Stimulated activated CD8-positive, alpha-beta memory T cell treated with anti-CD3 and anti-CD28 coated beads, Interleukin-15, amount 100 ng/mL, for 4 hours (primary cell): ENCODE results near the gene FKBP1A.
"Not testable (repeated sequence)": the region's sequence is repeated elsewhere in the genome, so short reads cannot be mapped to it uniquely, and the experiment has no call there.

ENCODE experiments used
- DNase-seq, 2 donors: peaks; one replicate each; pipeline ENCODE4 v3.0.0-alpha.2; 2020; ENCODE audit warnings: low read depth in 2 of 2

Gene FKBP1A

GRCh38 chr20:1417273-1417672 lies 24.4 kb upstream of the FKBP1A start:
- DNase-seq: no peak

DNA sequence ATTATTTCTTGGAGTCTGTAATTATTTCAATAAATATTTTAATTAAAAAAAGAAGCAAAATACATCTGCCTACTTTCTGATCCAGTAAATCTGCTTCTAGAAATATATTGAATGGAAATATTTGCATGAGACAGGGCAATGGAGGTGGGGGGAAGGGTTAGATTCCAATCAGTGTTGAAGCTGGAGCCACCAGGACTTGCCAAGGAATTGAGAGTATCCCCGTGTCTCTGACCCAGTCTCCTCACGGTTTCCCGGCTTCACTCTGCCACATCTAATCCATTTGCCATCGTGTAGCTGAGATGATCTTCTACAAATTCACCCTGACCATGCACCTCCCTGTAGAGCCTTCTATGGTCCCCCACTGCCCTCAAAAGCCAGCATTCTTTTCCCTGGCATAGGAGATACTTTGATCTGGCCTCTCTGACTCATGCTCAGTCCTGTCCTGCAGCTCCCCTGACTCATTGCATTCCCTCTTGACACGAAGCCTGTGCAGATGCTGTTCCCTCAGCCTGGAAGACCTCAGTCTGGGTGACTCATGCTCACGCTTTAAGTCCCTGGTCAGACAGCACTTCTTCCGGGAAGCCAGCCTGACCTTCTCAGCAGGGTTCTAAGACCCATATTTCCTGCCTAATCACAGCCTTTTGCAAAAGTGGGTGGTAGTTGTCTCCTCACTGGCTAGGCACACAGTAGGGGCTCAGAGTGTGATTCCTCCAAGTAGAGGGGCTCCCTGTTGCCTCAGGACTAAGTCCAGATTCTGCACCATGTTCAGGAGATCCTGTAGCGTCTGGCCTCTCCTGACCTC lies 23.0 kb upstream of the FKBP1A start:
- no peak for DNase-seq

GRCh38 chr20:1414982-1415381 lies 22.1 kb upstream of the FKBP1A start:
- no peak for DNase-seq

DNA sequence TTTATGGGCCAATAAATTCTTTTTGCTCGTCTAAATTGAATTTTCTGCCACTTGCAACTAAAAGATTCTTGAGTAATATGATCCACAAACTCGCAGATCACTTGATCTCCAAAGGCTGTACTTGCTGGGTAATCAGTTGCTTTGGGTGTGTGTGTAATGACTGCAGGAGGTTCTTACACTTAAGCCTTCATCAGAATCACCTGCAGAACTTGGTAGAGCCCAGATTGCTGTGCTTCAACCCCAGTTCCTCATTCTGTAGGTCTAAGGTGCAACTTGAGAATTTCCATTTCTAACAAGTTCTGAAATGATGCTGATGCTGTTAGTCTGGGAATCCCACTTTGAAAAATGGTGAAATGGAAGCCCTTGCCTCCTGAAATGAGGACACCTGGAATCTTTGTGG lies 12.9 kb upstream of the FKBP1A start:
- DNase-seq: no peak

DNA sequence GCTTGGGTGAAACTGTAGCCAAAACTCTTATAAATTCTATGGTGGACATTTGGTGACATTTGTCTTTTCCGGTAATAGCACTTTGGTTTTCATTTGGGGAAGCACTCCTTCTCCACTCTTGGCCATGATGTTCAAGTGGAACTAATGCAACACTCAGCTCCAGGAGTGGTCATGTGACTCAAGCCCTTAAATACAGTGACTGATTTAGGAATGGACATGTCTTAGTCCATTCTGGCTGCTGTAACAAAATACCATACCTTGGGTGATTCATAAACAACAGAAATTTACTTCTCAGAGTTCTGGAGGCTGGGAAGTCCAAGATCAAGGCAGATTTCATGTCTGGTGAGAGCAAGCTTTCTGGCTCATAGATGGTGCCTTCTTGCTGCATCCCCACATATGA lies 10.8 kb upstream of the FKBP1A start:
- DNase-seq: no peak

- DNase-seq: no peak
Measured at GRCh38 chr20:1402149-1402548, 9.3 kb upstream of the FKBP1A start.

DNA sequence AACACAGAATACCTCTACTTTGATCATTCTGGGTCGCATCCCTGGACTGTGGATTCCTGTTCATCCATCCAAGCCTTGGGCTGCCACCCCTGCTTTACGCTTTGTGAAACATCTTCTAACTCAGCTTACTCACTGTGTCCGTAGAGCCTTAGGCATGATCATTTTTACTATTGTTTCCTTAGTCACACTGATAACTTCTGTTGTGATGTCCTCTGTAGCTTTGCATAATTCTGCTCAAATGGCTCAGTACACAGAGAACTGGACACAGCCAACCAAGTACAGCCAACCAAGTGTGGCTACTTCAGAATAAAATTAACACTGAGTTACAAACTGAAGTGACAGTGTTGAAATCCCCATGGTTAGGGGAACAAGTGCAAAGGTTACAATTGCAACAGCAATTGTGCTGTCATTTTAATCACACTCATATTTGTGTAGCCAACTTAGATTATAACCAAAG lies 8.6 kb upstream of the FKBP1A start:
- DNase-seq: no peak

DNA sequence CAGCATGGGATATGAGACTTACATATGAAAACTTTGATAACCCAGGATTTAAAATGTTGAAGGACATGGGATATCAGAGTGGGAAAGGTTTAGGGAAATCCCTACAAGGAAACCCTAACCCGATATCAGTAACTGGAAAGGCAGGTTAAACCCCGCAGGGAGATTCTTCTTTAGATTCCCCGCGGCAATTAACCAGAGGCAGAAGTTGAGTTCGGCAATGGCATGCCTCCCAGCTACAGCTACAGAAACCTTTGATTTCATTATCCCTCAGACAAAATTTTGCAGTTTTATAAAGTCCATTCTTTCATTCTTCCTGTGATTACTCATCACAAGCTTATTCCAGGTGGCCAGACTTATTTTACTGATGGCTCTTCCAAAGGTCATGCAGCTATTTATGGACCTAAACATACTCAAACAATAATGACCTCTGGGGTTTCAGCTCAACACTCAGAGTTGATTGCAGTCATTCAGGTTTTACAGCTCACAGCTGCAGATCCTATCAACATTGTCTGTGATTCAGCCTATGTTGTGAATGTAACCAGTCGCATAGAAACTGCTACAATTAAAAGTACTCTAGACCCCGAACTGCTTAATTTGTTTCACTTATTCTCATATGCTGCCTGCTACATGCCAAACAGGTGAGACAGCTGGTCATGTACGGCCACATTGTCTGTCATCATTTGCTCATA lies 7.0 kb upstream of the FKBP1A start:
- DNase-seq: not testable (repeated sequence)

GRCh38 chr20:1398185-1398584 lies 5.3 kb upstream of the FKBP1A start:
- not testable (repeated sequence) for DNase-seq

DNA sequence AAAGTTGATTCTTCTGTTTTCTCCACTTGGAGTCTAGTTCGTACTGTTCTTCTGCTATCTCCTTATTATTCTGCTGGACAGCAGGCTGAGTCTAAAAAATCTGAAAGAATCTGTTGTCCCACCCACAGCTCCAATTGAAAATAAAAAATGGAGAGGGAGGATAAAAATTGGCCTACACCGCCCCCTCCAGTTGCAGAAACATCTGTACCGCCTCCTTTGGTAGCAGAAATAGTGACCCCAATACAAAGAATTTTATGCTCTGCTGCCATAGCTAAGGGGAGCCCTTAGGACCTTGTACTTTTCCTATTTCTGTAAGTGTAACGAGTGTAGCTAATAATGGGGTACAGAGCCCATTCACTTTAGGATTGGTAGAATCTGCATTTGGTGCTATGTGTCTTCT lies 4.9 kb upstream of the FKBP1A start:
- DNase-seq: no peak

GRCh38 chr20:1396702-1397101 lies 3.8 kb upstream of the FKBP1A start:
- no peak for DNase-seq

GRCh38 chr20:1396264-1396663 lies 3.4 kb upstream of the FKBP1A start:
- DNase-seq: no peak

GRCh38 chr20:1394686-1395085 lies 1.8 kb upstream of the FKBP1A start:
- no peak for DNase-seq

- no peak for DNase-seq
Measured at GRCh38 chr20:1393507-1393882, 641 bp upstream of the FKBP1A start.

DNA sequence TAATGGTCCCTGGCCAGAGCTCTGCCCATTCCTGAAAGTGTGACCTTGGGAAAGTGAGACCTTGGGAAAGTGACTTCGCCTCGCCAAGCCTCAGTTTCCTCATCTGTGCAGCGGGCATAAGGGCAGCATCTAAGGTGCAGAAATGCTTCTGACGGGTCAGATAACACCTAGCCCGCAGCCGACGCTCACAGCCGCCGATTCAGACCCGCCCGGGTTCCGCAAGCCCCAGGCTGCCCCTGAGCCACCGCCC lies 486 bp downstream of the FKBP1A start:
- no peak for DNase-seq

DNA sequence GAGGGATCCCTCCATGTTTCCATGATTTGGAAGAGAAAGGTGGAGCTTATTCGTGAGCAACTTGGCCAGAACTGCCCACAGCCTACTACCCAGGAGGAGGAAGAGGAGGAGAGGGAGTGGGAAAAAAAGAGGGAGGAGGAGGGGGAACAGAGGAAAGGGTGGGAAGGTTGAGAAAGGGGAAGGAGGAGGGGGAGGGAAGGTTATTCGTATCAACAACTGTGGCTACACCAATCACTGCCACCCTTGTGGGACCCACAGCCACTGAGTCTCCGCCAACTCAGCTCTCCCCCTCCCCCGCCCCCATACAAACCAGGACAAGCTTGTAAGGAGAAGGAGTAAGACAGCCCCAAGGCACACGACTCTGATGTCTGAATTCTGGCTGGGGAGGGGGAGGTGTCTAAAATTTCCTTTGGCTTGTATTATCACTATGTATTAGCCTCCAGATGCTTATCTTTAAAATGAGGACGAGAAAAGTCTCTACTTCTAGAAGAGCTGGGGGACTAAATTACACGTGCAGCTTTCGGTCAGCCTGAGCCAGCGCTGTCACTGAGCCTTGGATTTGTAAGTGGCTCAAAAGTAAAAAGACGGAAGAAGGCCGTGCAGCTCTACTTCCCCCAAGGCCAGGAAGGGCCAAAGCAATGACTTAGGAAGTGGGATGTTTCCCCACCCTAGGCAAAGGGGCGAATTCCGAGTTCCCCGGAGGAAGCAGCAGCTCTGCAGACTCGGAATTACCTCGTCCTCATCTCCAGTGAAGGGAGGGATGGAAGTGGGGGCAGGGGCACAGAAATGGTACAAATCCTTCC lies 1.0 kb downstream of the FKBP1A start:
- no peak for DNase-seq

DNA sequence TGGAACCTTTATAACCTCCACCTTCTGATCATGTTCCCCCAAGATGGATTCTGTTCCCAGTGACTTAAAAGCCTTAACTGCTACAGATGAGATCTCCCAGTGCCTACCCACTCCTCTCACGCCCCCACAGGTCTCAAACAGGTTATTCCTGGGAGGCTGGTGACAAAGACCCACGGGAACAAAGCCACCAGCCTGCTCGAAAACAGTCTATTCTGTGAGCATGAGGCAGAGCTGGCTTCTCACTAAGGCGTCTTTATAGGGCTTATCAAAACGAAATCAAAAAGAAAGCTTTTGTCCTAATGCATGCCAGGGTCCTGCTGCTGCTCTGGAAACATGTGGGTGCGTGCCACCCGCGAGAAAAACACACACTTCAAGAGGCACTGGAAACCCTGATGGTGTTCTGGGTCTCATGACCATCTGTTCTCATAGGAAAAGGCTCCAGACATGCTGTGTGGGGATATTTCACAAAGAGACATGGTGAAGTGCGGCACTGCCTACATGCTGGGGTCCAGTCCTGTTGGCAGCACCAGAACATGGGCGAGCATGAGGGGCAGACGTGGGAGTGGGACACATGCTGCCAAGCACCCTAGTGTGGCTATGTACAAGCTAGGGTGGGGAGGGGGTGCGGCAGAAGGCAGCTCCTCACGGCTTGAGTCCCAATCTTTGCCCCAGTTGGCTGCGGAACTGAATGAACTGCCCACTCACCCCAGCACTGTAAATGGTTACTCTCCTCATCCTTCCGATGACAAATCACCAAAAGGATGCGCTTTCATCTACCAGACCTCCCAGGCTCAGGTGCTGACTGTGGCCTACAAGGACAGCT lies 2.1 kb downstream of the FKBP1A start:
- DNase-seq: no peak

- no peak for DNase-seq
Measured at GRCh38 chr20:1389703-1390580, 2.9 kb downstream of the FKBP1A start.

DNA sequence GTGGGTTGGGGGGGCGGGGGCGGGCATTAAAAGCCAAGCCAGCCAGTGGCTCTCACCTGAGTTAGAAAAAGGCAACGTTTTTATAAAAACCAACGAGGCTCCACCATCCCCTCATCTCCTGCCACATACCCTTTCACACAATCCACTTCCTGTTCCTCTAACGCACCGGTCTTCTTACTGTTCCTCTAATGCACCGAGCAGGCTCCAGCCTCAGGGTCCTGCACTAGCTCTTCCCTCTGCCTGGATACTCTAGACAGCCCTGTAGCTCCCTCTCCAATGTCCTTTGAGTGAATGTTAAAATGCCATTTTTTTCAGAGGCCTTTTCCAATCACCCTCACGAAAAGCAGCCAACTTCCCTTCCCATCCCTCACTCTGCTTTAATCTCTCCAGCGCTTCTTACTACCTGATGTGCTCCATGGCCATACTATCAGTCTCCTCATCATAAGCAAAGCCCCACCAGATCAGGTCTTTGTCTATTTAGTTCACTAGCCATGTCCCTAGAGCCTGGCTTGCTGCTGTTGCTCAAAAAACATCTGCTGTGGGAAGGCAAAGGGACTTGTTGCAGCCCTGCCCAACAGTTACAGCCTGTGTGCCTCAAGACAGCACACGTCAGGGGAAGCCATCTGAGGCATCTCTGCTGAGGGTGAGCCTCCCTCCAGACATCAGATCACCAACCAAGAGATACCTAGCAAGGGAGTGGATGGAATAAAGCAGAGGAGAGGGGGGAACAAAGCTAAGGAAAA lies 3.9 kb downstream of the FKBP1A start:
- no peak for DNase-seq

GRCh38 chr20:1388253-1388652 lies 4.6 kb downstream of the FKBP1A start:
- no peak for DNase-seq
